LoVo (cell line): ENCODE measurements around the gene C14orf119.
"Not testable (repeated sequence)": the region's sequence is repeated elsewhere in the genome, so short reads cannot be mapped to it uniquely, and the experiment has no call there.

Experiments
- DNase-seq: peaks from one replicate; pipeline ENCODE4 v3.0.0-alpha.2; 2016; ENCODE audit warnings: low spot score

Gene C14orf119

GRCh38 chr14:23089498-23090253 is 5.6 kb upstream of the C14orf119 start:
- no peak for DNase-seq

- no peak for DNase-seq
These were observed 5.1 kb upstream of the C14orf119 start for GRCh38 chr14:23090254-23090636.

DNA sequence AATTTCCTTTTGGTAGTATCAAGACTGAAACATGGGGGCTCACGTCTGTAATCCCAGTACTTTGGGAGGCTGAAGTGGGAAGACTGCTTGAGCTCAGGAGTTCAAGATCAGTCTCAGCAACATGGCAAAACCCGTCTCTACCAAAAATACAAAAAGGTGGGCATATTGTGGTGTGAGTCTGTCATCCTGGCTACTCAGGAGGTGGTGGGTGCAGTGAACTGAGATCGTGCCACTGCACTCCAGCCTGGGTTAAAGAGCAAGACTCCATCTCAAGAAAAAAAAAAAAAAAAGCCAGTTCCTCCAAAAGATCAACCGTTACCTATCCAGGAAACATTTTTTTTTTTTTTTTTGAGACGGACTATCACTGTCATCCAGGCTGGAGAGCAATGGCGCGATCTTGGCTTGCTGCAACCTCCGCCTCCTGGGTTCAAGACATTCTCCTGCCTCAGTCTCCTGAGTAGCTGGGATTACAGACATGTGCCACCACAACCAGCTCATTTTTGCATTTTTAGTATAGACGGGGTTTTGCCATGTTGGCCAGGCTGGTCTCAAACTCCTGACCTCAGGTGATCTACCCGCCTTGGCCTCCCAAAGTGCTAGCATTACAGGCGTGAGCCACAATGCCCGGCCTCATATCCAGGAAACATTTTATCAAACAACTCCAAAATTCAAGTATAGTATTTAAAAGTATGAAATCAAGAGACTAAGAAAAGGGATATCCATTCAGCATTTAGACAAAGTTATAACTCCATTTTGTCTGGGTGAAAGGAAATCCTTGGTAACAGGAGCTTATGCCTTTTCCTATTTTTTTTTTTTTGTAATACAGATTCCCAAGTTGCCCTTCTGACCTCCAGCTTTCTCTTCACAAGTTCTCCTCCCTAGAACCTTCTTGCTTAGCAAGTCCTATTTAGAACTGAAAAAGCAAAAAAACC is 3.7 kb upstream of the C14orf119 start:
- no peak for DNase-seq

GRCh38 chr14:23093104-23093503 is 2.2 kb upstream of the C14orf119 start:
- no peak for DNase-seq

DNA sequence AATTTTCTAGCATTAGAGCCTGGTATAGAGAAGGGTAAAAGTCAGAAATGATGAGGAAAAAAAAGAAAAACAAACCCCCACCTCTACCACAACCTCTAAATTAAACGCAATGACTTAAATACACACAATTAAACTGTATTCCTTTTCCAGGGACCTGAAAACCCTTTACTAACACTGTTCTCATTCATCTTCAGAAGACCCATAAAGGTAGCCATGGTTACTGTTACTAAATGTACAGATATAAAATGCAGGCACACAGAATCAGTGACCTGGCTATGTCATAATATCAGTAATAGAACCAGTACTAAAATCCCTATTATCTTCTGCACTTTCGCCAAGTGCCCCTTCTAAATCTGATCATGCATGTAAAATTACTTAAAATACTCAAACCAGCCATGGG is 1.8 kb upstream of the C14orf119 start:
- no peak for DNase-seq

DNA sequence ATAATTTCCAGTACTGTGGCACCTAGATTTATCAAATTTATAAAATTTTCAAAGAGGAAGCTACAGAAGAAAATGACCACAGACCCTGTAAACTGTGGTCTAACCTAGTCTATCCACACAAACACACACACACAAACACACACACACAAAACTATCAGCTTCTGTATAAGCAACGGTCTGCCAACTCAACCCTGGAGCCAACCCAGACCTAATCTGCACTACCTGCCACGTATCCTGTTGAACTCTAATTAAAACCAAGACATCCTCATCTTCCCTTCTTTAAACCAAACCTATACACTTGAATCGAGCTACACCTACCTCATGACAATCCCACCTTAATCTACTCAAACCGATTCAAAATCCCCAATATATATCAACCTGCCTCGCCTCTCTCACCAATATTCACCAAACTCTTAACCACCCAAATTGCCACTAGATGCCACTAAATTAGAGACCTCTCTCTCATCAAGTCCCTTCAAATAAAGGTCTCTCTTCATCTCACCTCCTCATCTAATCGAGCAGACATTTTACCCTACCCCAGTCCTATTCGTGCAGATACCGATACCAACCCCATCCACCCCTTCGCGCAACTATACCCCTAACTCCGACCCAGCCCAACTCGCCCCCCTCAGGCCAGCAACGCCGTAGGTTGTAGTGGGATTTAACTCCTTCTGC is 1.2 kb upstream of the C14orf119 start:
- no peak for DNase-seq

- peak; percentile 84 for DNase-seq
These were observed 574 bp upstream of the C14orf119 start, which contains the start of gene ACIN1 for GRCh38 chr14:23094666-23095195. Gene ACIN1, minus strand, starts transcription at chr14:23095136. Its CDS starts 24 bp downstream, at chr14:23095112.

DNA sequence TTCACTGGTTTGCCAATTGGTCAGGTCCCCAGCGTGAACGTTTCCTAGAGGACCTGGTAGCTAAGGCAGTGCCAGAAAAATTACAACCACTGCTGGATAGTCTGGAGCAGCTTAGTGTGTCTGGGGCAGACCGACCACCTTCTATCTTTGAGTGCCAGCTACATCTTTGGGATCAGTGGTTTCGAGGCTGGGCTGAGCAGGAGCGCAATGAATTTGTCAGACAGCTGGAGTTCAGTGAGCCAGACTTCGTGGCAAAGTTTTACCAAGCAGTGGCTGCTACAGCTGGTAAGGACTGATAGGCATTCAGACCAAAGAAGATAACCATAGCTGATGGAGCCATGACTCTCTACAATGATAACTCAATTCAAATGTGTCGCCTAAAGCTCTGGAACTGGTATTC is 2.5 kb downstream of the C14orf119 start:
- no peak for DNase-seq

- DNase-seq = no peak
These were observed 4.0 kb downstream of the C14orf119 start for GRCh38 chr14:23099212-23099861.

DNA sequence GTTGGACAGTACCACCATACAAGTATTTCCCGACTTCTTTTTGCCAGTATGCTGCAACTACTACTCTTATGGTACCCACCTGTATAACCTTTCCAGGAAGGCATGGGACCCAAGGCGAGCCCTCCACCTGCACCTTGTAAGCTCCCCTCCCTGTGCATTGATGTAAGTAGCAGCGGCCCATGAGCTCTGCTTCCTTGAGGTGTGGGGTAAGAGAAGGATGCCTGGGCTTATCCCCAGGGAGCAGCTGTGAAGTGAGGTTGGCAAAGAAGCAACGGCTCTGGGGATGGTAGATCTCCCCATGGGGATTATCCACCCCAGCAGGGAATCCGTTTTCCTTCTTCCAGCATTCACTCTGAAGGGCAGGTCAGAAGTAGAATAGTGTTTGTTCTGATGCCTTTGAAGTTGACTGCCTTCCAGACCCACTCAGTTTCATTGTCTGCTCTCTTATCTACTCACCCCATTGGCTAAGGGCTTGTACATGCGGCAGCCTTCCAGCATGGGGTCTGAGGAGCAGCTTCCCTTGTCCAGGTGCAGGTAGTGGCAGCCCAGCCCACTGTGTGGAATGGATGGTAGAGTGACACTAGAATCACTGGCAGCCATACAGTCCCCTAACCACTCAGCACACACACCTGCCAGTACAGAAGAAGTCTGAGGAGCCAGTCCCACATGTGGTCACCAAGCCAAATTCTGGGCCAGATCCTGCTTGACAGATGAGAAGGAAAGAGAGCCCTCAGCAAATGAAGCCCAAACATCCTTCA is 6.1 kb downstream of the C14orf119 start:
- no peak for DNase-seq

DNA sequence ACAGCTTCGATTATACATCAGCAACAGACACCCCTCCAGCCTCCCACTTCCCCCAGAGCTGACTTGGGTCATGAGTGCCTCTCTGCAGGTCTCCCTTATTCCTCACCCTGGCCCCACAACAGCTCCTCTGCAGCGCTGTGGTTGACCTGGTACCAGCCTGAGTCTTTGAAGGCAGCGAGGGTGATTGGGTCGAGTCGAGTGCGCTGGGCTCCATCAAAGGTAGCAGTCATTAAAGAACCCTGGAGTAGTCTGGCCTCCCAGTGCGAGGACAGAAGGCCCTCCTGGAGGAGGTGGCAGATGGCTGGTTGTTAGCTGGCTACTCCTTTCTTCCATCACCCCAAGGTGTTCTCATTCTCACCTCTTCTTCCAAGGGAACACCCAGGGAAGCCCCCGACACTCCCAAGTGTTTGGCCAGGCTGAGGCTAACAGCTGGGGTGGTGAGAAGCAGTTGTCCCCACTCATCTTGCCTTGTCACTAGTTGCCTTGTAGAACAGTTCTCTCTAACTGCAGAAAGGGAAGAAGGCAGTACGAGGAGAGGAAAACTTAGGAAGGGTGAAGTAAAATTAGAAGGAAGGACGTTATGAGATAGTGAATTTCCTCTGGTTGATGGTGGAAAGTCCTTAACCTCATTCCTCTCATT is 6.8 kb downstream of the C14orf119 start:
- no peak for DNase-seq

DNA sequence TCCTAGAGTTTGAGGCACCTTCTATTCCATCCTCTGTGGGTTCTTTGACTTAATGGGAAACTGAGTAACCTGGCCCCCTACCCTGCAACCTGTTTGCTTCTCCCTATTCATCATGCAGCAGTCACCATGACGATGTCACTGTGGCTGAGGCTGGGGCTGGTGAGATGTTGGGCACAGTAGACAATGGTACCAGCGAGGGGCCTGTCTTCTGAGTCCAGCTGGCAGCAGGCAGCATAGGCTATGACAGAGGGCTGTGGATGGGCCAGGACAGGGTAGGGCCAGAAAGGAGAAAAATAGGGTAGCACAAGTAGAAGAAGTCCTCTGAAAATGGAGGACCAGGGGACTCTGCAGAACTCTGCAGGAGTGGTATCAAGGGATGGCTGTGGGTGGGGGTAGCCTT is 7.5 kb downstream of the C14orf119 start:
- no peak for DNase-seq

- no peak for DNase-seq
These were observed 8.3 kb downstream of the C14orf119 start for GRCh38 chr14:23103581-23103980.

DNA sequence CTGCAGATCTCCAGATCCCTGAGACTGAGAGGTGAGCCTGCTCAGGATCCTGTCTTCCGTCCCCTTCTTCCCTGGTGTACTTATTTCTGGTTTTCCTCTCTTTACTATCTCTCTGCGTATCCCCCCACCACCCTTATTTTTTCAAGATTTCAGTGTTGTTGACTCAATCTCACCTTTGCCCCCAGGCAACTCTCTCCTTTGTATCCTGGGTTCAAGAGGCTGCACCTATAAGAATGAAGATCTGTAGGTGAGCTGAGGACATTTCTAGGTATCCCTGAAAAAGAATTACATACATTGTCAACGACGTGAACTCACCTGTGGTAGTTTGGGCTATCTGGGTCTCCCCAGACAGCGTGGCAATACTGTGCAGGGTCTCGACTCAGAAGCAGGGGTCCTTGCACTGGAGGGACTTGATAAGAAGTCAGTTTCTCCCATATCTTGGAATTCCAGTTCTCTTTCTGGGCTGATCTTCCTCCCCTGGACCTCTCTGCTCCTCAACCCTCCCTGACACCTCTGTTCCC is 8.8 kb downstream of the C14orf119 start:
- no peak for DNase-seq

GRCh38 chr14:23104591-23105347 is 9.5 kb downstream of the C14orf119 start, which contains the start of gene CIROP:
Gene CIROP, minus strand, starts transcription at chr14:23104989. Its CDS starts 69 bp downstream, at chr14:23104920.
- no peak for DNase-seq

- no peak for DNase-seq
These were observed 10.1 kb downstream of the C14orf119 start for GRCh38 chr14:23105348-23105824.

GRCh38 chr14:23106747-23107045 is 11.4 kb downstream of the C14orf119 start:
- no peak for DNase-seq

- DNase-seq = not testable (repeated sequence)
These were observed 12.3 kb downstream of the C14orf119 start for GRCh38 chr14:23107620-23108019.

DNA sequence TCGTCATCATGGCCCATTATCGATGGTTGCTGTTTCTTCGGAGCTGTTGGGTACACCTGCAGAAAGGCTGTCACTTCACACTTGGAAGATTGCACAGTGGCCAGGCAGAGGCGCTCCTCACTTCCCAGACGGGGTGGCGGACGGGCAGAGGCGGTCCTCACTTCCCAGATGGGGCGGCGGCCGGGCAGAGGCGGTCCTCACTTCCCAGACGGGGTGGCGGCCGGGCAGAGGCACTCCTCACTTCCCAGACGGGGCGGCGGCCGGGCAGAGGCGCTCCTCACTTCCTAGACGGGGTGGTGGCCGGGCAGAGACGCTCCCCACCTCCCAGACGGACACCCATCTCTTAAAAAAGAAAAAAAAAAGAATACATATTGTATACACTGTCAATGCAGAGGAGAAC is 12.9 kb downstream of the C14orf119 start:
- DNase-seq = not testable (repeated sequence)
